HCT116 (cell line): ENCODE measurements around the gene P2RX7.

ENCODE experiments used
- YY1 ChIP-seq: IDR thresholded peaks from 2 replicates; pipeline ENCODE4 v1.6.1; 2011; ENCODE audit warnings: low read length, low read depth, moderate library complexity, mild to moderate bottlenecking; ENCODE audit not compliant: insufficient replicate concordance; ENCODE audit errors: extremely low read depth
- ZNF274 ChIP-seq: fragments of 200-500 bp; sonication (Bioruptor generic); IDR thresholded peaks from 2 replicates; pipeline ENCODE4 v1.6.1; 2014; ENCODE audit warnings: mild to moderate bottlenecking, low read depth, low read length, inconsistent platforms
- TF ChIP-seq, protein P1 (sequence below): IDR thresholded peaks from 2 replicates; pipeline ENCODE4 v1.6.1; 2012; ENCODE audit warnings: low read depth

DNA sequence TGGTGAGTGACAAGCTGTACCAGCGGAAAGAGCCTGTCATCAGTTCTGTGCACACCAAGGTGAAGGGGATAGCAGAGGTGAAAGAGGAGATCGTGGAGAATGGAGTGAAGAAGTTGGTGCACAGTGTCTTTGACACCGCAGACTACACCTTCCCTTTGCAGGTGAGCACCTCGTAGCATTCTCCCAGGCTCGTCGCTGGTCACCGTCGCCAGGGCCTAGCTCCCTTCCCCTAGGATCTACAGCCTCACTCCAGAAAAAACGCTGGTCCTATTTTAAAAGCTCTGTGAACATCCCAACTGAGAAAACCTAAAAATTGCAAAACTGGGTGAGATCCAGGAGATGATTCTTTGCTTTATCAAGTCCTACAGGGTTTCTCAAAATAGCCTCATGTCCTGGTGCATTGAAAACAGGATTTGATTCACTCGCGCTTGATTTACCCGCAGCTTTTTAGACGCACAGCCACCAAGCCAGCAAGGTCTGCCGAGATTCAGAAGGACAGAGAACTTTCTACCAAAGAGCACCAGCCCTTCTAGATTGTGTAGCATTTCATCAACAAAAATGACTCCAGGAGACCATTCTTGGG is 22.2 kb downstream of the P2RX7 start:
- TF ChIP-seq ZNF274 (no peak), YY1 (no peak)
- TF ChIP-seq, protein P1, sequence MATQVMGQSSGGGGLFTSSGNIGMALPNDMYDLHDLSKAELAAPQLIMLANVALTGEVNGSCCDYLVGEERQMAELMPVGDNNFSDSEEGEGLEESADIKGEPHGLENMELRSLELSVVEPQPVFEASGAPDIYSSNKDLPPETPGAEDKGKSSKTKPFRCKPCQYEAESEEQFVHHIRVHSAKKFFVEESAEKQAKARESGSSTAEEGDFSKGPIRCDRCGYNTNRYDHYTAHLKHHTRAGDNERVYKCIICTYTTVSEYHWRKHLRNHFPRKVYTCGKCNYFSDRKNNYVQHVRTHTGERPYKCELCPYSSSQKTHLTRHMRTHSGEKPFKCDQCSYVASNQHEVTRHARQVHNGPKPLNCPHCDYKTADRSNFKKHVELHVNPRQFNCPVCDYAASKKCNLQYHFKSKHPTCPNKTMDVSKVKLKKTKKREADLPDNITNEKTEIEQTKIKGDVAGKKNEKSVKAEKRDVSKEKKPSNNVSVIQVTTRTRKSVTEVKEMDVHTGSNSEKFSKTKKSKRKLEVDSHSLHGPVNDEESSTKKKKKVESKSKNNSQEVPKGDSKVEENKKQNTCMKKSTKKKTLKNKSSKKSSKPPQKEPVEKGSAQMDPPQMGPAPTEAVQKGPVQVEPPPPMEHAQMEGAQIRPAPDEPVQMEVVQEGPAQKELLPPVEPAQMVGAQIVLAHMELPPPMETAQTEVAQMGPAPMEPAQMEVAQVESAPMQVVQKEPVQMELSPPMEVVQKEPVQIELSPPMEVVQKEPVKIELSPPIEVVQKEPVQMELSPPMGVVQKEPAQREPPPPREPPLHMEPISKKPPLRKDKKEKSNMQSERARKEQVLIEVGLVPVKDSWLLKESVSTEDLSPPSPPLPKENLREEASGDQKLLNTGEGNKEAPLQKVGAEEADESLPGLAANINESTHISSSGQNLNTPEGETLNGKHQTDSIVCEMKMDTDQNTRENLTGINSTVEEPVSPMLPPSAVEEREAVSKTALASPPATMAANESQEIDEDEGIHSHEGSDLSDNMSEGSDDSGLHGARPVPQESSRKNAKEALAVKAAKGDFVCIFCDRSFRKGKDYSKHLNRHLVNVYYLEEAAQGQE, result no peak
